Activated CD4-positive, alpha-beta T cell treated with anti-CD3 and anti-CD28 coated beads, Interleukin-2, amount 10 ng/mL, durations not matched to agents 7 days and 5 days (primary cell): ENCODE results near the gene MTMR12. TPM values are rescaled to one million over a fixed set of nuclear protein-coding genes. Genes with fewer than 3 reads are reported as not detected.
A peak's percentile ranks its signal among the peaks of the same experiment; 100 is the strongest.

Source experiments
- CTCF ChIA-PET: fragments of 350-600 bp; sonication (Branson Sonifier 250); formaldehyde crosslinking; loops from one replicate; lab custom pipeline; 2021; ENCODE audit warnings: antibody characterized with exemption; lab: Charles Lee
- POLR2A ChIA-PET: fragments of 350-600 bp; sonication (Branson Sonifier 250); formaldehyde crosslinking; loops from one replicate; lab custom pipeline; 2021; ENCODE audit warnings: antibody characterized with exemption; lab: Charles Lee
- DNase-seq: peaks from one replicate; pipeline ENCODE4 v3.0.0-alpha.2; 2020
- H3K27ac Mint-ChIP-seq: one replicate; pipeline ENCODE4 v1.8.0; 2021; ENCODE audit warnings: mild to moderate bottlenecking, moderate library complexity, mixed read lengths
- H3K27me3 Mint-ChIP-seq: one replicate; pipeline ENCODE4 v1.8.0; 2021; ENCODE audit warnings: mixed read lengths
- H3K36me3 Mint-ChIP-seq: one replicate; pipeline ENCODE4 v1.8.0; 2021; ENCODE audit warnings: low read depth, mixed read lengths
- H3K4me1 Mint-ChIP-seq: one replicate; pipeline ENCODE4 v1.8.0; 2021; ENCODE audit warnings: mixed read lengths
- H3K4me3 Mint-ChIP-seq: one replicate; pipeline ENCODE4 v1.8.0; 2021; ENCODE audit warnings: mild to moderate bottlenecking, moderate library complexity, mixed read lengths
- H3K9me3 Mint-ChIP-seq: one replicate; pipeline ENCODE4 v1.8.0; 2021; ENCODE audit warnings: mixed read lengths
- total RNA-seq, 2 experiments: library from RNA; stranded (reverse); gene quantifications; one replicate each; pipeline ENCODE4 v1.2.3, GENCODE V29; 2021

Gene MTMR12
- total RNA-seq, 2 experiments from 2014 or later = 24.3 to 29.1 TPM

DNA sequence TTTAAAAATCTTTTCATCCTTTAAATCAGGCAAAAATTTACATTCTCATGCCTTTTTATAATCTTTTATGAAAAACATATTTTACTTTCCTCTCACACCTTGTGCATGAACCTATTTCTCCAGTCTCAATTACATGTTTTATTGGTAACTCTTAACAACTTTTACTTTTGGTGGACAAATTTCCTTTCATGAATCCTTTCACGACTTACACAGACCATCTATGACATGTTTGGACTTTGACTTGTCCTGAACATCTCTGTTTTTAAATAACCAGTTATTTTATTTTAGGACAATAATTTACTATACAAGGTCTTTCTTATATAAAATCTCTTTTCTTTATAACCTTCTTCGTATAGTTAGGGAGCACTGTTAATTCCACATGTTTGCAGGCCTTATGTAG lies 26.5 kb upstream of the MTMR12 start:
- Mint-ChIP-seq H3K36me3 (peaks cover 5% of the 10 kb centered on the region), H3K4me1 (no peaks in the 10 kb centered on the region), H3K4me3 (no peak overlapping the region), H3K27me3 (peaks cover 6% of the 10 kb centered on the region), H3K9me3 (peaks cover 21% of the 10 kb centered on the region), H3K27ac (no peak overlapping the region)
- DNase-seq = no peak
- CTCF ChIA-PET = interaction anchor here (0.6 to 1.3 kb wide), 4 partner anchors 9 to 193 kb away, joined by 4 read pairs; no protein-coding TSS in a partner anchor
- POLR2A ChIA-PET = no interaction called here

DNA sequence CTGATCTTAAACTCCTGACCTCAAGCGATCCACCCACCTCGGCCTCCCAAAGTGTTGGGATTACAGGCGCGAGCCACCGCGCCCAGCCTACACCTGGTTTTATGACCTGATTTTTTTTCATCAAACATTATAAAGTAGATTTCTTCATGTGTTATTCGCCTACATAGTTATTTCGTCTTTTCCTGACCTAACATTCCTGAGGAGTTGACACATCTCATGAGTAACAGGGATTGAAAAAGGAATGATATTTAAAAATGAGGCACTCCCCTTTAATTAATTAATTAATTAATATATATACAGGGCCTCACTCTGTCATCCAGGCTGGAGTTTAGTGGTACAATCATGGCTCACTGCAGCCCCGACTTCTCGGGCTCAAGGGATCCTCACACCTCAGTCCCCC lies 20.2 kb upstream of the MTMR12 start:
- peaks cover 5% of the 10 kb centered on the region for H3K9me3 Mint-ChIP-seq
- H3K36me3 Mint-ChIP-seq = no peaks in the 10 kb centered on the region
- peaks cover 4% of the 10 kb centered on the region for H3K27me3 Mint-ChIP-seq
- POLR2A ChIA-PET = no interaction called here
- CTCF ChIA-PET = no interaction called here
- H3K4me1 Mint-ChIP-seq = no peaks in the 10 kb centered on the region
- no peak overlapping the region for H3K27ac Mint-ChIP-seq
- no peak for DNase-seq
- H3K4me3 Mint-ChIP-seq = no peak overlapping the region

GRCh38 chr5:32332361-32332760 lies 19.6 kb upstream of the MTMR12 start:
- ChIA-PET CTCF (interaction anchor here (1.7 kb wide), 1 partner anchor 88 kb away, joined by 4 read pairs; no protein-coding TSS in a partner anchor), POLR2A (no interaction called here)
- Mint-ChIP-seq H3K4me1 (no peaks in the 10 kb centered on the region), H3K4me3 (no peak overlapping the region), H3K9me3 (peaks cover 4% of the 10 kb centered on the region), H3K27ac (no peak overlapping the region), H3K27me3 (peaks cover 4% of the 10 kb centered on the region), H3K36me3 (no peaks in the 10 kb centered on the region)
- no peak for DNase-seq

DNA sequence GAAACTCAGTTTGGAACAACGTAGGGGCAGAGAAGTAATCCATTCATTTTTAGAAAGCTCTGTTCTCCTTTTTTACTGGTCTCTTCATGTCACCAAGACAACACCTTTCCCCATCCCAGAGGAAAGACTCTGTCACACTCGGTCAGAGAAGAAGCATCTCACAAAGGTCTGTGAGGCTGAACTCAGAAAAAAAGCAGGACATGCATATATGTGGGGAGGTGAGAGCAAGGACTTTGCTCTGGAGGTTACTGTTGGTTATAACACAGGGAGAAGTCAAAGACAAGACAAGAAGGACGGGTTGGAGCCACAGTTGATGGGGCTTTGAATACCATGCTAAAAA lies 19.2 kb upstream of the MTMR12 start:
- Mint-ChIP-seq H3K36me3 (no peaks in the 10 kb centered on the region), H3K27me3 (peaks cover 4% of the 10 kb centered on the region), H3K4me1 (no peaks in the 10 kb centered on the region), H3K4me3 (no peak overlapping the region), H3K27ac (no peak overlapping the region), H3K9me3 (peaks cover 4% of the 10 kb centered on the region)
- ChIA-PET CTCF (interaction anchor here (0.6 to 1.7 kb wide), 2 partner anchors 88 to 242 kb away, joined by 4 read pairs; no protein-coding TSS in a partner anchor), POLR2A (no interaction called here)
- DNase-seq = no peak

GRCh38 chr5:32331217-32331934 lies 18.6 kb upstream of the MTMR12 start:
- H3K27ac Mint-ChIP-seq = no peak overlapping the region
- H3K4me3 Mint-ChIP-seq = no peak overlapping the region
- H3K9me3 Mint-ChIP-seq = peaks cover under 1% of the 10 kb centered on the region
- no peaks in the 10 kb centered on the region for H3K4me1 Mint-ChIP-seq
- CTCF ChIA-PET = interaction anchor here (0.6 to 3.0 kb wide), 5 partner anchors 12 to 242 kb away, joined by 3 to 14 read pairs (median 4); no protein-coding TSS in a partner anchor
- no peaks in the 10 kb centered on the region for H3K36me3 Mint-ChIP-seq
- no peak for DNase-seq
- POLR2A ChIA-PET = no interaction called here
- peaks cover 2% of the 10 kb centered on the region for H3K27me3 Mint-ChIP-seq

GRCh38 chr5:32330126-32330971 lies 17.6 kb upstream of the MTMR12 start:
- no peaks in the 10 kb centered on the region for H3K9me3 Mint-ChIP-seq
- H3K27me3 Mint-ChIP-seq = no peaks in the 10 kb centered on the region
- H3K4me1 Mint-ChIP-seq = peaks cover 2% of the 10 kb centered on the region
- ChIA-PET POLR2A (no interaction called here), CTCF (interaction anchor here (0.6 to 3.8 kb wide), 16 partner anchors 11 to 124 kb away, joined by 3 to 47 read pairs (median 4); no protein-coding TSS in a partner anchor)
- no peak overlapping the region for H3K4me3 Mint-ChIP-seq
- DNase-seq = no peak
- no peak overlapping the region for H3K27ac Mint-ChIP-seq
- no peaks in the 10 kb centered on the region for H3K36me3 Mint-ChIP-seq

DNA sequence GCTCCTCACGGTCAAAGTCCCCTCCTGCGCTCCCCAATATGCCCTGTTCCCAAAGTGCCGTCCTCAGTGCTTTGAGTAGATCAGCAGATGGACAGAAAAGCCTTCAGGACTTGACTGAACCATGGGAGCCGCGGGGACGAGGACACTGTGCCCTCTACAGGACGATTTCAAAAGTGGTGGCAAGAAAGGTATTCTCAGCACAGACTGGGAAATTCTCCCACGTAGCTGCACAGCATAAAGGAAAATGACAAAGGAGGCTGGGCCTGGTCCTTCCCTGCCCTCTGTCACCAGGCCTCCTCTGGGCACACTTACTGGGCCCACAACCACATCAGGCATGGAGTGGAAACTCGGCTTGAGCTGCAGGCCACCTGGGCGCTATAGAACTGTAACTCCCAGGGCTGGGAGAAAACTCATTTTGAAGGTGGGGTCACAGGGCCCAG lies 16.7 kb upstream of the MTMR12 start:
- Mint-ChIP-seq H3K9me3 (no peaks in the 10 kb centered on the region), H3K27me3 (no peaks in the 10 kb centered on the region), H3K27ac (no peak overlapping the region), H3K4me3 (no peak overlapping the region), H3K4me1 (peaks cover 5% of the 10 kb centered on the region), H3K36me3 (no peaks in the 10 kb centered on the region)
- ChIA-PET POLR2A (interaction anchor here (0.6 kb wide), 1 partner anchor 97 kb away, joined by 3 read pairs; no protein-coding TSS in a partner anchor), CTCF (interaction anchor here (0.6 to 3.8 kb wide), 21 partner anchors 9 to 148 kb away, joined by 3 to 47 read pairs (median 4); no protein-coding TSS in a partner anchor)
- DNase-seq = peak; percentile 61

DNA sequence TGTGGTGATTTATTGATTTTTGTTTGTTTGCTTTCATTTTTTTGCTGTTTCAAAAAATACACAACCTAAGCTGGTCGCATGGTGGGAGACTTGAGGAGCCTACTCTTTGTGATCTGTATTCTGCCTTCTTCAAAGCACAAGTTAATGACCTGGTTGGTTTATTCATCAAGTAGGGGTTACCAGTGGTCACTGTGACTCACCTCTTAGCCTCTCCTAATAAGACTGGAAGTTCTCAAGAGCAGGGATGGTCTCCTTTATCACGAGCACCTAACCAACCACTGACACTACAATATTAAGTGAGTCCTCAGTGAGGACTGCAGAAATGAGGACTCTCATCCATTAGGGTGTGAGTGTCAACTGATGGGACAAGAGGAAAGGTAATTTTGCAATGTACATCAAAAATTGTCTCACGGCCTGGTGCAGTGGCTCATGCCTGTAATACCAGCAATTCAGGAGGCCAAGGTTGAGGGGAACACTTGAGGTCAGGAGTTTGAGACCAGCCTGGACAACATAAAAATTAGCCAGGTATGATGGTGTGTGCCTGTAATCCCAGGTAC lies 13.6 kb upstream of the MTMR12 start:
- Mint-ChIP-seq H3K4me3 (no peak overlapping the region), H3K4me1 (peaks cover 5% of the 10 kb centered on the region), H3K36me3 (peaks cover 5% of the 10 kb centered on the region), H3K27me3 (no peaks in the 10 kb centered on the region), H3K27ac (no peak overlapping the region), H3K9me3 (peaks cover 6% of the 10 kb centered on the region)
- DNase-seq = no peak
- ChIA-PET CTCF (no interaction called here), POLR2A (no interaction called here)

DNA sequence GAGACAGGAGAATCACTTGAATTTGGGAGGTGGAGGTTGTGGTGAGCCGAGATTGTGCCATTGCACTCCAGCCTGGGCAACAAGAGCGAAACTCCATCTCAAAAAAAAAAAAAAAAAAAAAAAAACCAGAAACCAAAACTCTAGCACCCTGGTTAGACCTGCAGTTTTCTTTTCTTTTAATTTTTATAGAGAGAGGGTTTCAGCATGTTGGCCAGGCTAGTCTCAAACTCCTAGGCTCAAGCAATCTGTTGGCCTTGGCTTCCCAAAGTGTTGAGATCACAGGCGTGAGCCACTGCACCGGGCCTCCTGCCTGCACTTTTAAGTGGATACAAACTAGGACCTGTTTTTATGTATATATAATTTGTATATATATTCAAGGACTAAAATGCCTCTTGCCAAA lies 12.9 kb upstream of the MTMR12 start:
- peaks cover 6% of the 10 kb centered on the region for H3K9me3 Mint-ChIP-seq
- no peak overlapping the region for H3K4me3 Mint-ChIP-seq
- peaks cover 5% of the 10 kb centered on the region for H3K36me3 Mint-ChIP-seq
- no peak overlapping the region for H3K27ac Mint-ChIP-seq
- ChIA-PET CTCF (no interaction called here), POLR2A (no interaction called here)
- peaks cover 5% of the 10 kb centered on the region for H3K4me1 Mint-ChIP-seq
- DNase-seq = no peak
- H3K27me3 Mint-ChIP-seq = no peaks in the 10 kb centered on the region

DNA sequence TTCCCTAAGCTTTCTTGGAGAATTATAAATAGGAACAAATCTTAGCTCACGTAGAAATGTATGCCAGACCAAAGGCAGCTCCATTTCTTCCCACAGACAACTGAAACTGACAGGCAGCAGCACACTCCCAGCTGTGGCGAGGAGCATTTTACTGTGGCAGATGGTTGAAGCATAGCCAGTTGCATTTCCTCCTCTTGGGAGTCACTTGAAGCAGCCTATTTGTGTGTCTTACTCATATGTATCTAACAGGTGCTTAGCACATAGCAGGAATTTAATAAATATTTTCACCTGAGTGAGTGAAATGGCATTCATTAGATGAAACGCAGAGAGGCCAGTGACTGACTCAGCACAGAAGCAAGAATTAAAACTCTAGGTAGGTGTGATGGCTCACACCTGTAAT lies 12.3 kb upstream of the MTMR12 start:
- Mint-ChIP-seq H3K4me3 (no peak overlapping the region), H3K27me3 (no peaks in the 10 kb centered on the region), H3K36me3 (peaks cover 5% of the 10 kb centered on the region), H3K27ac (no peak overlapping the region), H3K9me3 (peaks cover 6% of the 10 kb centered on the region), H3K4me1 (peaks cover 5% of the 10 kb centered on the region)
- DNase-seq = no peak
- ChIA-PET CTCF (interaction anchor here (1.2 kb wide), 1 partner anchor 92 kb away, joined by 5 read pairs; no protein-coding TSS in a partner anchor), POLR2A (no interaction called here)

DNA sequence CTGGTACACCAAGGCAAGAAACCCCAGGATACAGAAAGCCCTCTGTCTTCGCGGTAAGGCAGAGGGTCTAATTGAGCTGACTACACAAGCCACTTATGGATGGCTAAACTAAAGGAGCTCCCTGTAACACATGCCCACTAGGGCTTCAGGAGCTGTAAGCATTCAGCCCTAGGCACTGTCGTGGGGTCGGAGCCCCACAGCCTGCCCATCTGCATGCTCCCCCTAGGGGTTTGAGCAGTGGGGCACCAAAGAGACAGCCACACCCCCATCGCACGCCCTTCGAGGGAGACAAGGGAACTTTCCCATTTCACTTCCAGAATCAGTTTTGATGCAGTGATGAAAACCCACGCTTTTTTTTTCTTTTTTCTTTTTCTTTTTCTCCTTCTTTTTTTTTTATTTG lies 11.0 kb upstream of the MTMR12 start:
- no peaks in the 10 kb centered on the region for H3K27me3 Mint-ChIP-seq
- ChIA-PET POLR2A (no interaction called here), CTCF (no interaction called here)
- H3K4me1 Mint-ChIP-seq = peaks cover 5% of the 10 kb centered on the region
- peaks cover 5% of the 10 kb centered on the region for H3K36me3 Mint-ChIP-seq
- peaks cover 6% of the 10 kb centered on the region for H3K9me3 Mint-ChIP-seq
- no peak overlapping the region for H3K4me3 Mint-ChIP-seq
- DNase-seq = no peak
- H3K27ac Mint-ChIP-seq = no peak overlapping the region

- H3K4me3 Mint-ChIP-seq = no peak overlapping the region
- no peak for DNase-seq
- H3K27me3 Mint-ChIP-seq = no peaks in the 10 kb centered on the region
- CTCF ChIA-PET = no interaction called here
- H3K9me3 Mint-ChIP-seq = peaks cover 6% of the 10 kb centered on the region
- H3K4me1 Mint-ChIP-seq = peaks cover 5% of the 10 kb centered on the region
- H3K27ac Mint-ChIP-seq = no peak overlapping the region
- POLR2A ChIA-PET = interaction anchor here (0.5 to 0.6 kb wide), 2 partner anchors 216 to 480 kb away, joined by 3 read pairs; no protein-coding TSS in a partner anchor
- H3K36me3 Mint-ChIP-seq = peaks cover 5% of the 10 kb centered on the region
Observed at GRCh38 chr5:32322882-32323281, 10.1 kb upstream of the MTMR12 start.
